ENCODE measurements around the gene LAMTOR4.
"Not testable (repeated sequence)": the region's sequence is repeated elsewhere in the genome, so short reads cannot be mapped to it uniquely, and the experiment has no call there.

LAMTOR4 gene

GRCh38 chr7:100124301-100125230 lies 24.2 kb upstream of the LAMTOR4 start:
- no peak for DNase-seq

DNA sequence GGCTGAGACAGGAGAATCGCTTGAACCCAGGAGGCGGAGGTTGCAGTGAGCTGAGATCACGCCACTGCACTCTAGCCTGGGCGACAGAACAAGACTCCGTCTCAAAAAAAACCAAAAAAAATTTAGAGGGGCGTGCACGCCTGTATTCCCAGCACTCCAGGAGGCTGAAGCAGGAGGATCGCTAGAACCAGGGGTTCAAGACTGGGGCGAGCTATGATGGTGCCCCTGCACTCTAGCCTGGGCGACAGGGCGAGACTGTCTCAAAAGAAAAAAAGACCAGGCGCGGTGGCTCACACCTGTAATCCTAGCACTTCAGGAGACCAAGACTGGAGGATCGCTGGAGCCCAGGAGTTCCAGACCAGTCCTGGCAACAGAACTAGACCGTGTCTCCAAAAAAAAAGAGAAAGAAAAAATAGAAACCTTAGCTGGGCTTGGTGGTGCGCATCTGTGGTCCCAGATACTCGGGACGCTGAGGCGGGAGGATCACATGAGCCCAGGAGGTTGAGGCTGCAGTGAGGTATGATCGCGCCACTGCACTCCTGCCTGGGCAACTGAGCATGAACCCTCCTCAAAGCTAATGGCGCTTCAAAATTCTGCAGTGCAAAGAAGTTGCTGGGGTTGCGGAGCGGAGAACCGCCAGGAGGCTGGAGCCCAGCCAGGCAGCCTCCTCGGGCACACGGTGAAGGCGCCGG lies 22.3 kb upstream of the LAMTOR4 start:
- DNase-seq: no peak

- peak; percentile 91 for DNase-seq
These were observed 21.5 kb upstream of the LAMTOR4 start, which contains the start of gene MBLAC1 for GRCh38 chr7:100126931-100127865. Gene MBLAC1, plus strand, starts transcription at chr7:100126967. Its CDS starts 429 bp downstream, at chr7:100127396.

DNA sequence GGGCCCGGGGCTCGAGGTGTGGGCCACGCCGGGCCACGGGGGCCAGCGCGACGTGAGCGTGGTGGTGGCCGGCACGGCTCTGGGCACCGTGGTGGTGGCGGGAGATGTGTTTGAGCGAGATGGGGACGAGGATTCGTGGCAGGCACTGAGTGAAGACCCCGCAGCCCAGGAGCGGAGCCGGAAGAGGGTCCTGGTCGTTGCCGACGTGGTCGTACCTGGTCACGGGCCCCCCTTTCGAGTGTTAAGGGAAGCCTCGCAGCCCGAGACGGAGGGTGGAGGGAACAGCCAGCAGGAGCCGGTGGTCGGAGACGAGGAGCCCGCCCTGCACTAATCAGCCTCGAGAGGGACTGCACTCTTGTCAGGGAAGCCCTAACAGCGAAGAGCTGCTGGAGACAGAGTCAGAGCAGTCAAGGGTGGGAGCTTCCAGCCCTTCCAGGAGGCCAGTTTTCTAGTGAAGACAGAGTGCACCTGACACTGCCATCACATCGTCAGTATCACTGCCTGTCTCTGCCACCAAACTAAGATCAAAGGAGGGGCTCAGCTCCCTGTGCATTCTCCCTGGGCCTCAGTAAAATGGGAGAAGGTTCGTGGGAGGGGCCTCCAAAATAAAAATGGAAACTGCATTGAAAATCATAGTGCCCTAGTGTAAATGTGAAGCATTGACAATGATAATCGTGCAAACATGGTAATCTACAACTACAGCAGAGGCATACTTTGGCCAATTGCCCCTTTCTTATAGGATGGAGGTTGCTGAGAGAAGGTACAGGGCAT lies 20.7 kb upstream of the LAMTOR4 start:
- peak; percentile 12 for DNase-seq

DNA sequence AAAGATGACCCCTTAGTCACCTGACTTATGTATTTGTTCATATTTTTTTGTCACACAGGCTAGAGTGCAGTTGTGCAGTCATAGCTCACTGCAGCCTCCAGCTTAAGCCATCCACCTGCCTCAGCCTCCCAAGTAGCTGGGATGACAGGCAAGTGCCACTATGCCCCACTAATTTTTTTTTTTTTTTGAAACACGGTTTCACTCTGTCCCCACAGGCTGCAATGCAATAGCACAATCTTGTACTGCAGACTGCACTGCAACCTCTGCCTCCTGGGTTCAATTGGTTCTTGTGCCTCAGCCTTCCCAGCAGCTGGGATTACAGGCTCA lies 20.1 kb upstream of the LAMTOR4 start:
- DNase-seq: no peak

DNA sequence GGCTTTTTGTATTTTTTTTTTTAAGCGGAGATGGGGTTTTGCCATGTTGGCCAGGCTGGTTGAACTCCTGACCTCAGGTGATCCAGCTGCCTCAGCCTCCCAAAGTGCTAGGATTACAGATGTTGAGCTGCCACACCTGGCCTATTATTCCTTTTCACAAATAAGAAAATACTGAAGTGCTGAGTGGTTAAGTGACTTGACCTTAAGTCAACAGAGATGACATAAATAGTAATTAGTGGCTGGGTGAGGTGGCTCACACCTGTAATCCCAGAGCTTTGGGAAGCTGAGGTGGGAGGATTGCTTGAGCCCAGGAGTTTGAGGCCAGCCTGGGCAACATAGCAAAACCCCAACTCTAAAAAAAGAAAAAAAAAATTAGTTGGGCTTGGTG lies 18.5 kb upstream of the LAMTOR4 start:
- DNase-seq: not testable (repeated sequence)

GRCh38 chr7:100130608-100131453 lies 17.9 kb upstream of the LAMTOR4 start:
- peak; percentile 49 for DNase-seq

DNA sequence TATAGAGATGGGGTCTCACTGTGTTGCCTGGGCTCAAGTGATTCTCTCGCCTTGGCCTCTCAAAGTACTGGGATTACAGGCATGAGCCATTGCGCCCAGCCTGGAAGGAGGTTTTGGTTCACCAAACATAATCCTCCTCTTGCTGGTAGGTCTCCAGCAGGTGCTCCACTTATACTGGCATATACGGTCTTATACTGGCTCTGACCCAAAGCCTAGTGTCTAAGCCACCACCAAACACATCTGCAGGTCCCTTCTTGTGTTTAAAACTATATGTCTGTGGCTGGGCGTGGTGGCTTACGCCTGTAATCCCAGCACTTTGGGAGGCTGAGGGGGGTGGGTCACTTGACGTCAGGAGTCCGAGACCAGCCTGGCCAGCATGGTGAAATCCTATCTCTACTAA lies 16.6 kb upstream of the LAMTOR4 start:
- no peak for DNase-seq

- DNase-seq: peak; percentile 62
These were observed 16.0 kb upstream of the LAMTOR4 start for GRCh38 chr7:100132697-100133151.

- DNase-seq: no peak
These were observed 10.6 kb upstream of the LAMTOR4 start for GRCh38 chr7:100137851-100138760.

DNA sequence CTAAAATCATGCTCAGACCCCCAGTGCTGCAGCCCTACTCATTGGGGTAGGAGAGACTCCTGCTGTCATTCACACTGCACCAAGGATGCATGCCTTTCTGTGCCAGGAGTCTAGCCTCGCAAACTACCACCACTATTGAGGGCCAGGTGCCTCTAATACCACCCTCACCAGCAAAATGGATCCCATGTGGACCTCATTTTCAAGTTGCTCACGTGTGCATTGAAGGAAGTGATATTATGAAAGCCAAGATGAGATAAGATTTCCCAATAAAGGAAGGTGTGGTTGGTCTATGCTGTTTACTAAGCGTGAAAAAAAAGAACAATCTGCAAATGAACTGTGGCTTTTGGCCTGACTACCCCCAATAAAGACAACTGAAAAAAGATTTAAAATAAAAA lies 7.2 kb upstream of the LAMTOR4 start:
- no peak for DNase-seq

GRCh38 chr7:100142461-100142860 lies 6.3 kb upstream of the LAMTOR4 start:
- no peak for DNase-seq

DNA sequence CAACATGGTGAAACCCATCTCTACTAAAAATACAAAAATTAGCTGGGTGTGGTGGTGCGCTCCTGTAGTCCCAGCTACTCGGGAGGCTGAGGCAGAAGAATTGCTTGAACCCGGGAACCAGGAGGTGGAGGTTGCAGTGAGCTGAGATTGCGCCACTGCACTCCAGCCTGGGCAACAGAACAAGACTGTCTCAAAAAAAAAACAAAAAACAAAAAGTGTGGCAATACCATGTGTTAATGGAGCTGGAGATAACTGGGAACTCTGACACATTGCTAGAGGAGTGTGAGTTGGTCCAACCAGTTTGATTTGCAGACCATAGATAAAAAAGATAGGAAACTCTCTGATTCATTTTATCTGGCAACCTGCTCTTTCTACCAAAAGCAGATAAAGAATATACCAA lies 2.4 kb upstream of the LAMTOR4 start:
- not testable (repeated sequence) for DNase-seq

DNA sequence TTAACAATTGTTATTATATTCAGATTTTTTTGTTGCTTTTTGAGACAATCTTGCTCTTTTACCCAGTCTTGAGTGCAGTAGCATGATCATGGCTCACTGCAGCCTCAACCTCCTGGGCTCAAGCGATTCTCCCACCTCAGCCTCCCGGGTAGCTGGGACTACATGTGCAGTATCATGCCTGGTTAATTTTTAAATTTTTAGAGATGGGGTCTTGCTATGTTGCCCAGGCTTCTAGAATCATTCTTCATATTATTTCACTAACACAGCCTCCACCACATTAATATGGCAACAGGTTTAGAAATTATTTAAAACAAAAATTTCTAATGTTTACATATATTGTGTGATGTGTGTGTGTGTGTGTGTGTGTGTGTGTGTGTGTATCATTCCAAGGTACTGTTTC lies 1.4 kb upstream of the LAMTOR4 start:
- no peak for DNase-seq

DNA sequence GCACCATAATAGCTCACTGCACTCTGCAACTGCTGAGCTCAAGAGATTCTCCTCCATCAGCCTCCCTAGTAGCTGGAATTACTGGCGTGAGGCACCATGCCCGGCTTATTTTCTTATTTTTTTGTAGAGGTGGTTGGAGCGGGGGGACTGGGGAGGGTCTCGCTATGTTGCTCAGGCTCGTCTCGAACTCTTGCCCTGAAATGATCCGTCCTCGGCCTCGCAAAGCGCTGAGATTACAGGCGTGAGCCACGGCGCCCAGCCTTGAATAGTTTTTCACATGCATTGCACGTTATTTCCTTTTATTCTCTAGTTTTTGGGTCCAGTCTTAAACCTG lies 526 bp upstream of the LAMTOR4 start:
- DNase-seq: no peak

- DNase-seq: no peak
These were observed 3.7 kb downstream of the LAMTOR4 start for GRCh38 chr7:100152404-100152803.

- DNase-seq: no peak
These were observed 4.4 kb downstream of the LAMTOR4 start for GRCh38 chr7:100152937-100153666.

DNA sequence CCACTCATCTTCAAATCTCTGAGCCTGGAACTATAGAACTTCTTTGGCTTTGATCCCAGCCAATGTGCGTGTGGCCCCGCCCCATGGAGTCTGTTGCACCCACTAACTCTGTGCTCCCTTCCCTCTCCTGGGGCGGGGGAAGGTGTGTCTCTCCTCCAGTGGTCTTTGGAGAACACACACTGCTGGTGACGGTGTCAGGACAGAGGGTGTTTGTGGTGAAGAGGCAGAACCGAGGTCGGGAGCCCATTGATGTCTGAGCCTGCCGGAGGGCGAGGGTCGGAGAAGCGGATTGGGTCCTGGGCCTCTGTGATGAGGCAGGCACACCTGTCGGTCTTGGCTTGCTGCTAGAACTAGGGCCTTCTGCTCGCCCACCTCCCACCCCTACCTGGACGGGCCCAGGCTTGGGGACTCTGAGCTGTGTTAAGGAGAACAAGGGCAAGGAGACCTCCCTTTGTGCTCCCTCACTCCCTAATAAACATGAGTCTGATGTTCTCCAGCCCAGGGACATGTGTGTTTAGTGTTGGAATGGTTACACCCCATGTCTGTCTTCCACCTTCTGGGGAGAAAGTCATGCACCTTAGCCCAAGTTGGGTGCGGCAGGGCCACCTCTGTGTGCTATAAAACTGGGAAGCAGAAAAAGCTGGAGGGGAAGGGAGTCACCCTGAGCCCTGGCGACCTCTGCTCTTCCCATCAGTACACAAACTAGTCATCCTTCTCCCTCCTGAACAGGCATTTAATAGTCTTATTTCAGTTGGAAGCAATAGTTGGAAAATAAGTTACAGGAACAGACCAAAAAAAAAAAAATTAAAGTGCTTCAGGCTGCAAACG lies 5.2 kb downstream of the LAMTOR4 start:
- DNase-seq: no peak
